Right atrium auricular region (tissue), 2 donors: ENCODE data around the gene TCAF2. TPM values are rescaled to one million over a fixed set of nuclear protein-coding genes. Genes with fewer than 3 reads are reported as not detected.
"Not testable (repeated sequence)": the region's sequence is repeated elsewhere in the genome, so short reads cannot be mapped to it uniquely, and the experiment has no call there.

Source experiments
- DNase-seq: peaks from one replicate; pipeline ENCODE4 v3.0.0-alpha.2; 2019; ENCODE audit warnings: low spot score
- H3K27ac ChIP-seq, 2 donors: fragments of 200-600 bp; sonication (generic); 1 replicate in 1 of 2; 2 replicates in 1 of 2; pipeline ENCODE4 v1.5.1; 2016 to 2019
- H3K27me3 ChIP-seq, 2 donors: fragments of 200-600 bp; sonication (generic); one replicate each; pipeline versions ENCODE4 v1.5.1 to v1.6.0; 2017 to 2019
- H3K36me3 ChIP-seq: fragments of 200-600 bp; sonication (generic); one replicate; pipeline ENCODE4 v1.5.1; 2016
- H3K4me1 ChIP-seq, 2 donors: fragments of 200-600 bp; sonication (generic); one replicate each; pipeline versions ENCODE4 v1.5.1 to v1.6.0; 2017 to 2019
- H3K4me3 ChIP-seq, 2 donors: fragments of 200-600 bp; sonication (generic); 1 replicate in 1 of 2; 2 replicates in 1 of 2; pipeline ENCODE4 v1.5.1; 2017 to 2019; ENCODE audit warnings: mild to moderate bottlenecking in 1 of 2, moderate library complexity in 1 of 2
- H3K9me3 ChIP-seq, 2 donors: fragments of 200-600 bp; sonication (generic); one replicate each; pipeline ENCODE4 v1.5.1; 2019
- total RNA-seq, 2 donors: library from RNA; depleted of rRNA; stranded (reverse); fragments of >200 nt; gene quantifications; one replicate each; pipeline ENCODE4 v1.1.0, GENCODE V29; 2016

TCAF2 gene
- total RNA-seq, 2 donors from 2014 or later, result 0.19 to 1.4 TPM

GRCh38 chr7:143635364-143636240 is 14.8 kb downstream of the TCAF2 start:
- H3K9me3 ChIP-seq, H3K27me3 ChIP-seq, H3K4me1 ChIP-seq, DNase-seq, H3K27ac ChIP-seq, H3K36me3 ChIP-seq, H3K4me3 ChIP-seq: not testable (repeated sequence)

DNA sequence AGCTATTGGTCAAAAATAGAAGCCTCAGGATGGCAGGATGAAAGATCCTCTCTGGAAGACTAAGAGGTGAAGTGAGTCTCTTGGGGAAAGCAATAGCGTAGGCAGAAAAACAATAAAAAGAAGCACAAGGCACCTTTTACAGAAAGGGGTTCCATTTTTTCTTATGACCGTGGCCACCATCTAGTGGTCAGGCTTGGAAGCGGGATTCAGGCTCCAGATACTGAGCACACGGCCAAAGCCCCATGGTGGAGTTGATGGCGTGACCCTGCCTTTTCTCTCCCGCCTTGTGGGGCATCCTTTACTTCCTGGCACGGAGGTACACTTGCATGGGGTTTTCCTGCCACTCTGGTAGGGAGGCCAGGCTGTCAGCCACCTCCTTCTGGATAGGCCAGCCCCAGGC is 18.6 kb downstream of the TCAF2 start:
- H3K36me3 ChIP-seq, H3K4me3 ChIP-seq, H3K27ac ChIP-seq, H3K4me1 ChIP-seq, H3K9me3 ChIP-seq, DNase-seq, H3K27me3 ChIP-seq: not testable (repeated sequence)

- H3K27me3 ChIP-seq, H3K4me3 ChIP-seq, H3K9me3 ChIP-seq, H3K4me1 ChIP-seq, H3K27ac ChIP-seq, DNase-seq, H3K36me3 ChIP-seq: not testable (repeated sequence)
These were observed 19.9 kb downstream of the TCAF2 start for GRCh38 chr7:143640528-143641189.

GRCh38 chr7:143646598-143646997 is 25.8 kb downstream of the TCAF2 start:
- not testable (repeated sequence) for H3K36me3 ChIP-seq, H3K4me1 ChIP-seq, DNase-seq, H3K27me3 ChIP-seq, H3K4me3 ChIP-seq, H3K9me3 ChIP-seq, H3K27ac ChIP-seq

DNA sequence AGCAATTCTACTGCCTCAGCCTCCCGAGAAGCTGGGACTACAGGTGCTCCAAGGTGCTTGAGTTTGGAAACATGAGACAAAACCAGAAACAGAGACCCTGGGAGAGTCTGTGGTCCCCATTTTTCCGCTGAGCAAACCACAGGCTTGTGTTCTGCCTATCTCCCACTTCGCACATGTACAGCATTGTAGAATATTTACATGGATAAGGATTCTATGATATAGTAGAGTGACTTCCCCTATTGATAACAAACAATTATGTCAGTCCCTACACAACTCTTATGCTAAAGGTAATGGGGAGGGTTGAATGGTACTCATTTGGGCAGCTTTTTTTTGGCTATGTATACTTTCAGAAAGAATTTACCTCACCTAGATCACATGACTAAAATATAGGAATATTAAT is 29.1 kb downstream of the TCAF2 start:
- not testable (repeated sequence) for H3K9me3 ChIP-seq, H3K27ac ChIP-seq, H3K4me1 ChIP-seq, H3K36me3 ChIP-seq, DNase-seq, H3K4me3 ChIP-seq, H3K27me3 ChIP-seq

GRCh38 chr7:143650447-143650846 is 29.7 kb downstream of the TCAF2 start:
- H3K27ac ChIP-seq, H3K4me1 ChIP-seq, H3K36me3 ChIP-seq, H3K4me3 ChIP-seq, DNase-seq, H3K27me3 ChIP-seq, H3K9me3 ChIP-seq: not testable (repeated sequence)

Other genes starting within 250 kb of the TCAF2 start
- gene ZYX, start 239.6 kb upstream of the TCAF2 start, total RNA-seq, result 10 to 100 TPM; 48.3 to 93.7 TPM
- gene EPHA1, start 212.1 kb upstream of the TCAF2 start, total RNA-seq, result under 1 TPM in 1 of 2 donors, not detected in 1; 0.71 TPM
- gene TAS2R60, start 177.5 kb upstream of the TCAF2 start, total RNA-seq, result not detected
- gene TAS2R41, start 143.1 kb upstream of the TCAF2 start, total RNA-seq, result not detected
- not detected for gene CTAGE15, start 49.2 kb upstream of the TCAF2 start, total RNA-seq
- gene CTAGE6, start 136.7 kb downstream of the TCAF2 start, total RNA-seq, result not detected